GM18907 (cell line): ENCODE measurements around the gene ST3GAL3.

Experiments used
- ATAC-seq: cut with Tn5 transposase; IDR thresholded peaks from one replicate; pipeline ENCODE4 v1.9.1; 2021; ENCODE audit warnings: mild to moderate bottlenecking, moderate library complexity; ENCODE audit not compliant: unreplicated experiment

Gene ST3GAL3

GRCh38 chr1:43975249-43975961 is 268.1 kb downstream of the ST3GAL3 start:
- no peak for ATAC-seq

GRCh38 chr1:43976045-43976444 is 268.7 kb downstream of the ST3GAL3 start:
- ATAC-seq = no peak

GRCh38 chr1:43976890-43977289 is 269.6 kb downstream of the ST3GAL3 start:
- no peak for ATAC-seq

GRCh38 chr1:43977376-43978263 is 270.3 kb downstream of the ST3GAL3 start:
- ATAC-seq = no peak

GRCh38 chr1:43978264-43978550 is 270.9 kb downstream of the ST3GAL3 start:
- ATAC-seq = no peak

- no peak for ATAC-seq
Measured at GRCh38 chr1:43978551-43979260, 271.4 kb downstream of the ST3GAL3 start, which contains the start of gene B4GALT2. Gene B4GALT2, plus strand, starts transcription at chr1:43979210. Its CDS starts 1,951 bp downstream, at chr1:43981161.

- no peak for ATAC-seq
Measured at GRCh38 chr1:43979261-43979527, 271.9 kb downstream of the ST3GAL3 start.

- no peak for ATAC-seq
Measured at GRCh38 chr1:43979528-43980254, 272.4 kb downstream of the ST3GAL3 start.

- ATAC-seq = no peak
Measured at GRCh38 chr1:43980255-43981134, 273.2 kb downstream of the ST3GAL3 start.
